ENCODE results near the gene TBX1.

TBX1 gene

GRCh38 chr22:19734837-19735382 lies 25.7 kb upstream of the TBX1 start:
- in situ Hi-C loops (cut with MboI; ENCODE audit: low sequenced_read_pairs) = loop anchor here (5.0 kb wide), 1 partner anchor 177 kb away; no protein-coding TSS in a partner anchor

DNA sequence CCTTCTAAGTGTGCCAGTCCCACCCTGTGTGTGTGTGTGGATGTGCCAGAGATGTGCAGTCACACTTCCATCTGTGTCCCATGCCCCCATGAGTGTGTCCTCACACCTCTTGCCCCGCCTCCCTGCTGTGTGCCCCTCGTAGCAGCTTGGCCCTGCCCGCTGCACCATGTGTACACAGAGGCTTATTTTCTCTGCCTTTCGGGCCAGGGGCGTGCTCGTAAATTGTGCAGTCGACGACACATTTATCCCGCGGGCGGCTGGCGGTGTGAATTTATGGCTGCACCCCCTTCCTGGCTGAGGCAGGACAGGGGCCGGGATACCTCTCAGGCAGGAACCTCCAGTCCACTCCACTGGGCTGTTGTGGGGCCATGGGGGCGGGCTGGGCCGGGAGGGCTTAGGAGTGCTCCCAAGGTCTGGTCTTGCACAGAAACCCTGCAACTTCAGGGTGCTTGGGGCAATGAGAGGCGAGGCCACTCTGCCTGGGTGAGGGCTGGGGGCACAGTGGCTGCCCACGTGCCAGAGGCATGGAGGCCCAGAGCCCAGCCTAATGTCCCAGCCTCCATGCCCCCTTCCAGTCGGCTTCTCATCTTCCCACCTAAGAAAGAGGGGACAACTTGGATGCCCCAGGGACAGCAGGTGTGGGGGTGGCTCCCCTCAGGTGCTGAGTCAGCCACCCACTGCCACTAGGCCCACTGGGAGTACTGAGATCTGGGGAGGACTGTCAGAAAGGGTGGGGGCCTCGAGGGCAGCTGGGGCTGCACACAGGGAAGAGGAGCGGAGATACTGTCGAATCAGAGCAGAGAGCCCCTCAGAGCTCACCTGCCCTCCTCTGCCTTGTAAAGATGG lies 24.7 kb upstream of the TBX1 start:
- in situ Hi-C loops (cut with MboI; ENCODE audit: low sequenced_read_pairs) = no loop called here

- in situ Hi-C loops (cut with MboI; ENCODE audit: low sequenced_read_pairs) = no loop called here
Observed at GRCh38 chr22:19737846-19738663, 22.5 kb upstream of the TBX1 start.

DNA sequence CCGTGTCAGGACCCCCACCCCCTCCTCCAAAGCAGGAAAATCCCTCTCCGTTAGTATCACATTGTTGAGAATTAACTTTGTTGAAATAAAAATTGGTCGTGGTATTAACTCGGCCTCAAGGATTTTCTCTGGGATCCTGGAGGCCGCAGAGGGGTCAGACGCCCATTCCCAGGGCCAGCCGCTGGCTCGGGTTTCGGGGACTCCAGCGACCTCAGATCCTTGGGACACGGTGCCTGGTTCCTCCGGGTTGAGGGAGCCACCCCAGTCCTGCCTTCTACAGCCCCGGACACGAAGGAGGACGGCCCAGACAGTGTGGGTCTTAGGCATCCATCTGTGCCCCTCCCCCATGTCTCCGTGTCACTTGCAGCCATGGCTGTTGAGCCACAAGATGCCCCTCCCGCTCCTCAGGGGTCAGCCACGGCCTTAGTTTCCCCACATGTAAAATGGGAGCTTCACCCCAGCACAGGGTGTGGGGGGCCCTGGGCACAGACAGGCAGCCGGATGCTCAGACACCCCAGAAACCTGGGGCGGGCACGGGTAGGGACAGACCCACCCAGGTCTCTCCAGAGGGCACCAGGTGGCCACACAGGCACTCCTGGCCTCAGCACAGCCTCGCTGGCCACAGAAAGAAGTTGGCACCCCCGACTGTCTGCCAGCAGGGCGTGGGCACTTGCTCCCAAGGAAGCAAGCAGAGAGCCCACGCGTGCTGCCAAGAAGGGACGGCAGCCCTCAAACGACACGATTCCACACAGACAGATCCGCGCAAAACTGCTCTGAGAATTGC lies 21.7 kb upstream of the TBX1 start:
- in situ Hi-C loops (cut with MboI; ENCODE audit: low sequenced_read_pairs) = no loop called here

GRCh38 chr22:19739448-19739895 lies 21.1 kb upstream of the TBX1 start:
- in situ Hi-C loops (cut with MboI; ENCODE audit: low sequenced_read_pairs) = no loop called here

DNA sequence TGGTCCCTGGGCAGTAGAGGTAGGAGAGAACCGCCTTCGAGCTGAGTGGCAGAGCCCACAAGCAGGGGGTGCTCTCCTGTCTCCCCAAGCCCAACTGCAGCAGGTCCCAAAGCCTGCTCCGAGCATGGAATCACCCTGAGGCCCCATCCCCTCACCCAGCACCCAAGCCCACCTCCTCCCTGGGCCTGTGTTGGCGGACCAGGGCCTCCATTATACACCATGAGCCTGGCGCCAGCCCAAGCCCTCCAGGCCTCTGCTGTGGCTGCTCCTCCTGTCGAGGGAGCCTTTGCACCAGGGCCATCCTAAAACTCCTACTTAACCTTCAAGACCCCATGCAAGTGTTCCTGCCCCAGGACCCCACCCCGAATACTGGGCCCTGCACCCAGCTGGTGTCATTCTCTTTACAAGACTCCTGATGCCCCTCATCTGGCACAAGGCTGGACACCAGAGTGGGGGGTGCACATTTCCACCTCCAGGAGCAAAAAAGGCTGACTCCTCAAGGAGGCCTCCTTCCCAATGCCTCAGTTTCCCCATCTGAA lies 20.6 kb upstream of the TBX1 start:
- in situ Hi-C loops (cut with MboI; ENCODE audit: low sequenced_read_pairs) = no loop called here

- in situ Hi-C loops (cut with MboI; ENCODE audit: low sequenced_read_pairs) = no loop called here
Observed at GRCh38 chr22:19740586-19740985, 20.0 kb upstream of the TBX1 start.

GRCh38 chr22:19741053-19741452 lies 19.5 kb upstream of the TBX1 start:
- in situ Hi-C loops (cut with MboI; ENCODE audit: low sequenced_read_pairs) = no loop called here

DNA sequence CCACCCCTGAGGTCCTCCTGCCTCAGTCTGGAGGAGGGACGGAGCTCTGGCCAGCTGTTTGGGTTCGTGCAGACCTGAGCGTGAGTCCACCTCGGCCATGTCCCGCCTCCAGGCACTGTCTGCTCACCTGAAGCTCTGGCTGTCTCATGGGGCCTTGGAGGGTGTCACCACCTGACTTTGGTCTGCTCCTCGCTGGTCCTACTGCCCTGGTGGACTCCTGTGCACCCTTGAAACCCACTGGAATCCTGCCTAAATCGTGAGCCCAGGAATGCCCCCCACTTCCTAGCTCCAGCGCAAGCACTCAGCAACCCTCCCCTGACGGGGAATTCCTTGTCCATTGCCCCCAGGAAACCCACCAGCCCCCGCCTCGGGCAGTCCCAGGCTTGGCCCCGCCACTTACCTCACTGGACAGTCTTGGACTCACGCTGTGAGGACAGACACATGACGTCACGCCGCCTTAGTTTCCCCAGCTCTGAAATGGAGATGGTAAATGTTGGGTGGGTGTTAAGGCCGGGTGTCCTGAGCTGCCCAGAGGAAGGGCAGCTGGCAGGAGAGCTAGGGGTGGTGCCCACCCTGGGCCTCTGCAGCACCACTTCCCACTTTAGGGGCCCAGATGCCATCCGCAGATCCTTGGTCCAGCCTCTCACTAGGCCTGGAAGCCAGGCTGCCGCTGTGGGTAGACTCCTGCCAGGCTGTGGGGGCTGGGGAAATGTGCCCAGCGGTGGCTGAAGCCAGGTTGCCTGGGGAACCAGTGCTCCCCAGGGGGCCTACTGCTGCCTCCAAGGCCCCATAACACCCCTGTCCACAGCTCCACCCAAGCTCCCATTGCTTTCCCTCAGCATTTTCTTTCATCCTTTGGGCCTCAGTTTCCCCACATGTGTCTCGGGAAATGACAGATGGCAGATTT lies 18.2 kb upstream of the TBX1 start:
- in situ Hi-C loops (cut with MboI; ENCODE audit: low sequenced_read_pairs) = no loop called here

DNA sequence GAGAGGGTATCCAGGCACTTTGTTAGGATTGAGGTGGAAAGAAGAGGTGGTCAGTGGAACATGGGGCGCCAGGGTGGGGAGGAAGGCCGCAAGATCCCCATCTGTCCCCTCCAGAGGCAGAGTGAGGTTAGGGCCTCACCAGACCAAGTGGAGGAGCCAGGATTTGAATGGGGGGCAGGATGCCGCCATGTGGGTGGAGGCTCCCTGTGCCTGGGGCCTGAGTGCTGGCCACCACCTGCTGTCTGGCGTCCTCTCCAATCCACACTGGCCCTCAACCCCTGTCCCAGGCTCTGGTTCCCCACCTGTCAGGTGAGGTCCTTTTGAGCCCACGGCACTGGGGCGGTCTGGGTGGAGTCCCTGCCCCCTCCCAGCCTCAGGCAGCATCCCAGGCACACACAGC lies 17.5 kb upstream of the TBX1 start:
- in situ Hi-C loops (cut with MboI; ENCODE audit: low sequenced_read_pairs) = no loop called here

DNA sequence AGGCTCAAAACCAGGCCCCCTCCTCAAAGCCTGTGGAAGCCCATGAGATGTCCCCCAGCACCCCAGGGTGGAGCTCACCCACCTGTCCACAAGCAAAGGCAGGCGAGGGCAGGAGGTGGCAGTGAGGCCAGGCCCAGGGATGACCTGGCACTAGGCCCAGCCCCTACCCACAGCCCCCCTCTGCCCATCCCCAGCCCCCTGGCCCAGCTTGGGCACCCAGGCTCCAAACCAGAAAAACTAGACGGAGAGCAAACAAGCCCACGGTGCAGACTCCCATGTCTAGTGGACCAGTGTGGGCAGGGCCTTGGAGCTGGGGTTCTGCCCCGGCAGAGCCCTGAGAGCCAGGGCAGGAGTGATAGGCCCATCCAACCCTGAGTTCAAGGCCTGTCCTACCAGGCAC lies 16.9 kb upstream of the TBX1 start:
- in situ Hi-C loops (cut with MboI; ENCODE audit: low sequenced_read_pairs) = no loop called here

- in situ Hi-C loops (cut with MboI; ENCODE audit: low sequenced_read_pairs) = no loop called here
Observed at GRCh38 chr22:19744350-19745006, 16.1 kb upstream of the TBX1 start.

GRCh38 chr22:19745155-19746101 lies 15.2 kb upstream of the TBX1 start:
- in situ Hi-C loops (cut with MboI; ENCODE audit: low sequenced_read_pairs) = no loop called here

- in situ Hi-C loops (cut with MboI; ENCODE audit: low sequenced_read_pairs) = no loop called here
Observed at GRCh38 chr22:19746726-19747125, 13.9 kb upstream of the TBX1 start.

GRCh38 chr22:19747551-19747950 lies 13.0 kb upstream of the TBX1 start:
- in situ Hi-C loops (cut with MboI; ENCODE audit: low sequenced_read_pairs) = no loop called here

DNA sequence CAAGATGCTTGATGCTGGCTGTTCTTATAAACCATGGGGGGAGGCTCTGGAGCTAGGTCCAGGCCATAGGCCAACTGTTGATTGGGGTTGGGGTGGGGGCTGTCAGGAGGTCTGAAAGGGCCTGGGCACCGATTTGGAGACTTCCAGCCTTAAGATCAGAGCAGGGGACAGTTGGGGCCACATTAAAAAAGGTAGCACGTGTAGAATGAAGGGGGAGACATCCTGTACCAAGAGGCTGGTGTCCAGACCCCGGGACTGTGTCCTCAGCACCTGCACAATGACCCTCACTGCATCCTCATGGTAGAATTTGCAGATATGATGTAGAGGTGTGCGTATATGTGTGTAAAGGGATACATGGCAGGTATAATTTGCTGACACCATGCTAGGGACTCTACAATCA lies 12.4 kb upstream of the TBX1 start:
- in situ Hi-C loops (cut with MboI; ENCODE audit: low sequenced_read_pairs) = no loop called here

DNA sequence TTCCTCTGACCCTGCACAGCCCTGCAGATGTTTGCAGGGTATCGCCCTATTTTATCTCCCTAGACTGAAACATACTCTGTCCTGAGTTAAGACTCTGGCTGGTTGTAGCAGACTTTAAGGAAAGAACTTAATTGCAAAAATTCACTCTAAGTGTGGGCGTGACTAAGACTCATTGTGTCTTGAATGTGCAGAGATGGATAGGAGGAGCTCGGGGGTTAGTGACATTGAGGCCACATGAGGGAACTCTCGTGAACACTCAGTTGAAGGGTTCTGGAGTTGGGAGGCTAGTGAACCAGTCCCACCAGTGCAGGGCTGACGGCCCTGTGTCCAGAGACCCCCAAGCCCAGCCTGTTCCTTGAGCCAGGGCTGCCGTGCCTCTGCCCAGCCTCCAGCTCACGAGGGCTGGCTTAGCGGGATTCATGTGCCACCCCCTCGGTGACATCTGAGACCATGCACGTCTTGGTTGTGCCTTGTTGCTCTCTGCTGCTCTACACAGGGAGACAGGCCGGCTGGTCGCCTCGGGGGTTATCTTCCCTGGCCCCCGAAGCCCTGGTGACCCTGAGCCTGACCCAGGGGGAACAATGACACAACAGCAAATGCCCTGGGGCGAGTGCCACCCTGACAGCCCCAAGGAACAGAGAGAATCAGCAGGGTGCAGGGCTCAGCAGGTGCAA lies 11.4 kb upstream of the TBX1 start:
- in situ Hi-C loops (cut with MboI; ENCODE audit: low sequenced_read_pairs) = no loop called here

Data from HL-60/S4 treated with retinoic acid at 250 ng/mL for 4 days and 3 days (cell line).